Stimulated activated CD8-positive, alpha-beta memory T cell treated with anti-CD3 and anti-CD28 coated beads, Interleukin-15, amount 100 ng/mL, for 4 hours (primary cell): Measurements from ENCODE around the gene CH25H.
A peak's percentile ranks its signal among the peaks of the same experiment; 100 is the strongest.
"Not testable (repeated sequence)": the region's sequence is repeated elsewhere in the genome, so short reads cannot be mapped to it uniquely, and the experiment has no call there.

ENCODE experiments used
- DNase-seq, 2 donors: peaks; one replicate each; pipeline ENCODE4 v3.0.0-alpha.2; 2020; ENCODE audit warnings: low read depth in 2 of 2

CH25H gene

GRCh38 chr10:89207181-89207800 lies at the start of gene CH25H:
TSS of gene CH25H (minus strand) at chr10:89207317. CDS start at chr10:89207292, 25 bp downstream.
- DNase-seq, result peak in 1 of 2 donors; percentile 8

GRCh38 chr10:89256340-89256739 lies 49.2 kb upstream of the CH25H start:
- no peak for DNase-seq

DNA sequence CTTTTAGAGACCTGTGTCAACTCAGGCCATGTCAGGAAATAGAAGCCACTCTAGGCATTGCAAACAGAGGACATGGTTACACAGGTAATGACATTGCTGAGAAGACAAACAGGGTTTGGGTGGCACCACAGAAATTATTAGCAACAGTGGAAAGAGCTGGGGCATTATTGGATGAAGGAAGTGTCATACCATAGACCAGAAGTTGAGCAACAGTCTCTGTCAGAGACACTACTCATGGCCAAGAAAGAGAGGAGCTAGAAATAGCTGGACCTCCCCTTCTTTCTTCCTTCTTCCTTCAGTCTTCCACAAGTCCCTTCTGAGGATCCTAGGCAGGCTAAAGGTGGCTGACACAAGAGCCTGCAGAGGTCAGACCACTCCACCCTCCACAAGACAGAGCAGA lies 48.7 kb upstream of the CH25H start:
- no peak for DNase-seq

DNA sequence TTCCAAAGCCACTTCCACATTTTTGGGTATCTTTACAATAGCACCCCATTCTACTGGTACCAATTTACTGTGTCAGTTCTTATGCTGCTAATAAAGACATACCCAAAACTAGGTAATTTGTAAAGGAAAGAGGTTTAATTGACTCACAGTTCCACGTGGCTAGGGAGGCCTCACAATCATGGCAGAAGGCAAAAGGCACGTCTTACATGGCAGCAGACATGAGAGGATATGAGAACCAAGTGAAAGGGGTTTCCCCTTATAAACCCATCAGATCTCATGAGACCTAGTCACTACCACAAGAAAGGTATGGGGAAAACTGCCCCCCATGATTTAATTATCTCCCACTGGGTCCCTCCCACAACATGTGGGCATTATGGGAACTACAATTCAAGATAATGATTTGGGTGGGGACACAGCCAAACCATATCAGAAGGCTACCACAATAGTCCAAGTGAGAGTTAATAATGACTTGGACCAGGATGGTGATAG lies 48.0 kb upstream of the CH25H start:
- not testable (repeated sequence) for DNase-seq

GRCh38 chr10:89252225-89252585 lies 45.1 kb upstream of the CH25H start:
- DNase-seq, result no peak

DNA sequence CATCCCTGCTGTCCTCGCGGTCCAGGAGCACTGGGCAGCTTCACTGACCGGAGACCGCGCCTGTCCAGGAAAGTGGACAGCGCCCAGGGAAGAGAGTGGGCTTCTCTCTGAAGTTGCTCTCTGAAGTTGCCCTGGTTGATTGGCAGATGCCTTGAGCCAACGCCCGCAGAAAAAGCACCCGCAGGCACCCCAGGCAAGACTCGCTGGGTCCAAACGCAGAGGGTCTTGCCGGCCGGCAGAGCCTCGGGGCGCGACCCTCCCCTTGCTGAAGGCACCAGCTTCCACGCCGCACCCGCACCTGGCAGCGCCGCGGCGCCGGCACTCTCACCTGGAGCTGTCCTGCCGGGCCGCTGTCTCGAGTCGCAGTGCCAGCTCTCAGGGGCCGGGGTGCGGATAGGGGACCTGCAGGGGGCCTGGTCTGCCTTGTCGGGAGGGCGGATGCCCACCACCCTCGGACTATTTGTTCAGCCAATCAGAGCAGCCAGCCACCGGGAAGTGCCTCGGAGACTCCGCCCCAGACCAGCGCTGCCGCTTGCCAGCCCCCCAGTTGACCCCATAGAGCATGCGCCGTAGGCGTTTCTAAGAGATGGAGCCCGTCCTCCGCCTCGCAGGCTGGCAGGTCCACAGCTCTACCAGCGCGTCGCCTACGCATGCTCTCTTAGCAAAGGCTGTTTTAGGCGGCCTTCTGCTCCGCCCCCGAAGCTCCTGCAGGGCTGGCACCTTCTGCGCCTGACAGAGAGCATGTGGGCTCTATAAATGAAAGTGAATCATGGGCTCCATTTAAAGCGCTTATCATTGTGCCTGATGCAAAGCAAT lies 44.5 kb upstream of the CH25H start, which contains the start of gene LIPA:
LIPA (minus strand) TSS at position 367 of the 816 bp plus-strand sequence. CDS start 4,127 bp downstream, outside the sequence.
- DNase-seq, result peak; percentile 93 to 97

DNA sequence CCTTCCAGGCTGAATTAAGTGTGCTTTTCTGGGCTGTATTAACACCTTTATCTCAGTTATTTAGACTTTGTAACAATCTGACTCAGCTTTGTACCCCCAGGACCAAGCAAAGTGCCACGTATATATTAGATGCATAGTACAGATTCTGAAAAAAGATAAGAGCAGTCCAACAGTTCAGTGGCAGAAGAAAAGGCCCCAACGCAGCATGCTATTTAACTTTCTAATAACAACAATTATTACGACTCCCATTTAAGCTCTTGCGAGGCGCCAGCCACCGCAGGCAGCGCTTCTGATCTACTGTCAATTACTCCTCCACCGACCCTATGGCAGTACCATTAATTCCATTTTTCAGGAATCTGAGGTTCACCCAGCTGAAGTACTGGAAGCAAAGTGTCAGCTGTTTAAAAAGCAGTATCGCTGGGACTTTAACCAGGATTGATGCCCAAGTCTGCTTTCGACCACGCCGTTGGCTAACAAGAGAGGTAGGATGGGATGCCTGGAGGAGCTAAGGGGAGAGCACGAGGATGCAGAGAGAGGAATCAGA lies 43.8 kb upstream of the CH25H start:
- no peak for DNase-seq

DNA sequence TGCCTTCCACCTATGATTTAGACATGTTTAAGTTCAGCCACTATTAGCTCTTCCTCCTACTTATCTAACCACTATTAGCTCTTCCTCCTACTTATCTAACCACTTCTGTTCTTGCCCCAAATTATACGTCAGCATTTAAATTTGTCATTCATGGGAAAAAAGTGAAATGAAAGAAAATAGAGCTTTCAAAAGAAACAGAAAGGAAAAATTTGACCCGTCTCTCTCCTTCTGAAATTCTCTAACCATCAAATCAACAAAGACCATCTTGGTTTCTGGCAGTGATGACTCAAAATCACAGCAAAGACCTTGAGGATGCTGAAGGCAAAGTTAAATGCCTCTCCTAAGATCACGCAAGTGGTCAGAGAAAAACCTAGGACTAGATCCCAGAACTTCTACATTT lies 41.9 kb upstream of the CH25H start:
- no peak for DNase-seq

DNA sequence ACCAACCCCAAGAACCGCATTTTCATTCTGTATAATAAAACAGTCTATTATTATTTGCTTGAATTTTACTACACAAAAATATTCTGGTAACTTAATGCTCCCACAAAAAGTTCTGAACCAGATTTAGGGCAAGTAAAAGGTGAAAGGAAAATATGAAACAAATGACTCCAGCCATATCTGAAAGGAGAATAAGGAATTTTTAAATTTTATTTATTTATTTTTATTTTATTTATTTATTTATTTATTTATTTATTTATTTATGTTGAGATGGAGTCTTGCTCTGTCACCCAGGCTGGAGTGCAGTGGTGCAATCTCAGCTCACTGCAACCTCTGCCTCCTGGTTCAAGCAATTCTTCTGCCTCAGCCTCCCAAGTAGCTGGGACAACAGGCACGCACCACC lies 40.5 kb upstream of the CH25H start:
- not testable (repeated sequence) for DNase-seq

DNA sequence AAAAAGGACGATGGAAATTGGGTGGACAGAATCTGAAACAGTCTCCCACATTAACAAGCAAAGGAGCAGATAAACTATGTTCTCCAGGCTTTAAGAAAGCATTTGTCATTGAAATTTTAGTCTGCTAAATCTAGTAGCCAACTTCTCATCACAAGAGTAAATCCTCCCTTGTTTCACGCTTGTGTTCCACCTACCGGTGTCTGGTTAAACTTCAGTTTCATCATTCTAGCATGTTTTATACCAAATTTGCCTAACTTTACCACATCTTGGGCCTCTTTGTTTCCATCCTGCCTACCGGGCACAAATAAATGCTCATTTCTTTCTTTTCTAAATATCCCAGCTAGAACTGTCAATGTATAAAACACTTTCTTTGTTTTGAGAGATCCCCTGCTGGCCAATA lies 38.7 kb upstream of the CH25H start:
- no peak for DNase-seq

GRCh38 chr10:89242840-89243568 lies 35.9 kb upstream of the CH25H start:
- DNase-seq, result no peak

DNA sequence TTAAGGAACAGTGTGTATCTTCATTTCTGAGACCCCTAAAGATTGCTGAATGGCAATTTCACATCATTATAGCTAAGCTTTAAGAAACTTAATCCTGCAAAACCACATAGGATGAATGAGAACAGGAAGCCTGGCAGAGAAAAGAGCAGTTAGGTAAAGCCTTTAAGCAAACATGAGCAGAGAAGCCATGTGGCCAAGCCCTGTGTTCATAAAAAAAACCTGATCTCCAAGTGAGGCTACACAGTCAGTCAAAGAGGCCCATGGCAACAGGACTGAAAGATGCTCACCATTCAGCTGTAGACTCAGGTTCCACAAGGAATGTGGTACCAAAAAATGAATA lies 35.2 kb upstream of the CH25H start:
- DNase-seq, result no peak

DNA sequence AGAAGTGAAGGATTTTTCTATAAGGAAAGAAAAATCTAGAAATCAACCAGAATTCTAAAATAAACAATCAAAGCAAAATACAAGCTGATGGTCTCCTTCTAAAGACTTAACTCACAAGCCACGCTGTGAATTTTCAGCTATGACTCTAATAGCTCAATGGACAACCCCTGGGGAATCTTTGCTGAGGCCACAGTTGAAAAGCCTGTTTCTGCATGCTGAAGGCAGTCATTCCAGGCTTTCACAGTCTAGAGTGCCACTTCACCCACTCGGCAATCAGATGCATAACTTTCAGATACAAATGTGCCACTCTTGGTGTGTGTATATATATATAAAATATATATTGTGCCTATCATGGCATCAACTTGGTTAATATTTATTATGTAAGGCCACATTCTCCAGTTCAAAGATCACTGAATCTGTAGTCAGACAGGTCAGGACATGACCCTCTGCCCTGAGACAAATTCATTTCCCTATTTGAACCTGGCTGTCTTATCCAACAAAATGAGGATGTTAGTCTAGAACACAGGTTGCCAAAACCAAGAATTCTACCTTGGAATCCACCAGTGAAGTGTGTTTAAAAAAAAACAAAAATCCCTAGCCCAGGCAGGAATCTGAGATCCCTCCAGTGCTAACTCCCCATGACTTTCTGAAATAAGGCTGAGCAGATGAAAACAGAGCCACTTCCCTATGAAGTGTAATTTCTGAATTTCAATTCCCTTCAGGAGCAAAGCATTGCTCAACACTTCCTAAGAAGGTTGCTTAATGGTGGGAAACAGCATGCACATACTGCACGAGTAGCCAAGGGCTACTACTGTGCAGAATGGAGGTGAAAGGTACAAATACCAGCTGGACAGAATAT lies 34.6 kb upstream of the CH25H start:
- no peak for DNase-seq

DNA sequence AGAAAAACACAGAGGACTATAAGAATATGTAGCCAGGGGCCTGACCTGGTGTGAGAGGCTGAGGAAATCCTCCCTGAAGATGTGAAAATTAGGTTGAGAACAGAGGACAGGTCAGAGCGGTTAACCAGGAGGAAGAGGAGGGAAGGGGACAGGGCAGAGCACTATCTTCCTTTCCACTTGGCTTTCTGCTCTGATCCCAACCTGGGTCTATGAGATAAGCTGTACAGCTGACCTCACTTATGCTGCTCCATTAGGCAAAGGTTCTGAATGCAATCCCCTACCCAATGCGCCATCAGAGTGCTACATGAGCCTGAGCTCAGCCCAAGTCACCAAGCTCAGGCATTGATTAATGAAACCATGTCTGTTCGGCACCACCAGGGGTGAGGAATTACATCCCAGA lies 33.9 kb upstream of the CH25H start:
- DNase-seq, result no peak

- no peak for DNase-seq
Measured at GRCh38 chr10:89240519-89240918, 33.4 kb upstream of the CH25H start.

DNA sequence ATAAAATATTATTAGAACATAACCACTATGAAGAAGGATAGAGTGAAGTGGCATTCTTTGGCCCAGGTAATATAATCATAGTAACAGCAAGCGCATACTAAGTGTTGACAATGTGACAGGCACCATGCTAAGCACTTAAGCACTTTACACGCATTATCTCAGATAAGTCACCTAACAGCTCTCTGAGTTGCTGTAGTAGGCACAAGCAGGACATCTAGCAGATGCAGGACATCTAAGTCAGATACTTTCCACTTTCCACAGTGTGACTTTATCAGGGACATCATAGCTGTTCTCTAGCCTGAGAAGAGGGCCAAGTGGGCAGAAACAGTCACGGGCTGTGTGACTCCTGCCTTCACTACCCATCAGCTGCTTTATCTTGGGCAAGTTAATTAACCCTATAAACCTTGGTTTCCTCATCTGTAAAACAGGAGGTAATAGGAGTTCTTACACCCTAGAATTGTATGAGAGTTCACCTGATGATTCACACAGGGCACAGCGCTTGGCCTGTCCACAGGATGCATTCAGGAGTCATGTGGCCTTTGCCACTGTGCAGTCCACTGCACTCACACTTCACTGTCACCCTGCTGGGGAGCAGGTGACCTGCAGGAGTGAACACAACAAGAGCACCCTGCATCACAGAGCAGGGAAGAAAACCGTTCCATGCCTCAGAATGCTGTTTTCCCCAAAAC lies 32.0 kb upstream of the CH25H start:
- DNase-seq, result no peak

- no peak for DNase-seq
Measured at GRCh38 chr10:89237849-89238248, 30.7 kb upstream of the CH25H start.

DNA sequence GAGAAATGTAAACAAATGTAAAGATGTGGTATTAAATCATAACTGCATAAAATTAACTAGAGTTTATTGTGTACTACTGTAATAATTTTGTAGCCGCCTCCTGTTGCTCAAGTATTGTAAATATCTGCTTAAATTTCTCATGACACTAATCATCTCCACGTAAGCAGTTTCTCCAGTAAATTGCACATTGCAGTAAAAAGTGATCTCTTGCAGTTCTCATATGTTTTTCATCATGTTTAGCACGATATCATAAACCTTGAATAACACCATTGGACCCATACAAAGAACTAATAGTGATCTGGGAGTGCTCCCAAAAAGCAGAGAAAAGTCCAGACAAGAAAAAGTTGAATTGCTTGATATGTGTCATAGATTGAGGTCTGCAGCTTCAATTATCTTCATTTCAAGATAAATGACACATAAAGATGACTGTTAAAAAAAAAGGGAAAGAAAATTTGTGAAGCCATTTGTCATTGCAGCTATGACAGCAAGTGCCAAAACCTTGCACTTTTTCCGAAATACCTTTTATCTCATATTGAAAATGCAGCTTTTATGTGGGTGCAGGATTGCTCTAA lies 29.2 kb upstream of the CH25H start:
- DNase-seq, result no peak

DNA sequence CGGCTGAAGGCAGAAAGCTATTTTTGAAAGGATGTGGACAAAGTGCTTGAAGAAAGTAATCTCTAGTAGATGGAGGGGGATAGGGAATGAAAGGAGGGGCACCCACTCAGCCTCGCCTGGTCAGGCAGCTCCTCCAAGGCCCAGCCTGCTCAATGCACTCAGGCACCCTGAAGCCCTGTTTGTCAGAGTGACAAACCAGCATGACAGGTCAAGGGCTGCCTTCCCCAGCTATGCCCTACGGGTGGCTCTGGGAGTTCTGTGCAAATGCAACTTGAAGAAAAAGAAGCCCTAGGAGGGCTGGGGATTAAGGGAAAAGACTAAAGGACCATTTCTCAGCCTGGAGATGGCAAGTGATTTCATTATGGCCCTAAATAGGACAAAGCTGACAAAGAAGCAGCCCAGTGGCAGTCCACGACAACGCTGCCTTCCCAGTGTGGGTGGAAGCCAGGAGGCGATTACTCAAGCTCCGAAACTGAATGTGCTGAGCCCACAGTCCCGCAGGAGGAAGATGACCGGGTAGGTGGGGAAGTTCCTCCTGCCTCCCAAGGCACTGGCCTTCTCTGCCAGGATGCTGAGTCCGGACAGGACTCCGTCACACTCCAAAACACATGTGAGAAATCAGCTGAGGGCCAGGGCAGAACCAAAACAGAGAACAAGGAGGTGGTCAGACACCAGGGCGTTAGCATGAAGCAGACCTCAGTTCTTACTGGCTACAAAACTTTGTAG lies 28.1 kb upstream of the CH25H start:
- no peak for DNase-seq

DNA sequence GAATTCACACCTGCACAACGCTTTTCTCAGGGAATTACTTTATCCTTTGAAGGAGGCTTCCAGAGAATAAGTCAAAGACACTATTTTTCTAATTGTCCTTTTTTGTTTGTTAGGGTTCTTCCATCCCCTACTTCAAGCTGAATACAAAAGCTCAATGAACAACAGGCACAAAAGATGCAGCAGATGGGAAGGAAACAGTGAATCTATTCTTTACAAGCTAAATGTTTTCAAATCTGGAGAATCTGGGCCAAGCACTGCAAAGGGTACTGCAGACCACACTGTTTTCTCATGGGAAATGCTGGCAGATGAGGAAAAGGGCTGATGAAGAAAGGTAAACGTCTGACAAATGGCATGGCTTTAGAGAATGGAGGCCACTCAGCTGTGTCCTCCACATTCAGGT lies 25.9 kb upstream of the CH25H start:
- DNase-seq, result no peak
